Measurements from ENCODE around the gene OSM.

DNA sequence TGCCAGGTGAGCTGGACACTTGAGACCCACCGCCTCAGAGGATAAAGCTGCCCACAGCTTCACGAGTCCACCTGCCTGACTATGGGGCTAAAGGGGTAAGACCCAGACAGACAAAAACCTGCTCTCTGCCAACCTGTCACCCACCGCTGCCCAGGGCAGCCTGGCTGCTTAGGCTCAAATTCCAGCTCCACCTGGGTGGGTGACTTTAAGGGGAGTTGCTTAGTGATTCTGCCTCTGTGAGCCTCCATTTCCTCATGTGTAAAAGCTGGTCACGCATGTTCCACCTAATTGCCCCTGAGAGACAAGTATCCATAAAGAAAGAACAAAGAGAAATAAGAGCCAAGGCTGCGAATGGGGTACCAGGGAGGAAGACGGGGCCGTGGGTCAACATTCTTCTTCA is 26.4 kb upstream of the OSM start:
- TF ChIP-seq, protein P1, sequence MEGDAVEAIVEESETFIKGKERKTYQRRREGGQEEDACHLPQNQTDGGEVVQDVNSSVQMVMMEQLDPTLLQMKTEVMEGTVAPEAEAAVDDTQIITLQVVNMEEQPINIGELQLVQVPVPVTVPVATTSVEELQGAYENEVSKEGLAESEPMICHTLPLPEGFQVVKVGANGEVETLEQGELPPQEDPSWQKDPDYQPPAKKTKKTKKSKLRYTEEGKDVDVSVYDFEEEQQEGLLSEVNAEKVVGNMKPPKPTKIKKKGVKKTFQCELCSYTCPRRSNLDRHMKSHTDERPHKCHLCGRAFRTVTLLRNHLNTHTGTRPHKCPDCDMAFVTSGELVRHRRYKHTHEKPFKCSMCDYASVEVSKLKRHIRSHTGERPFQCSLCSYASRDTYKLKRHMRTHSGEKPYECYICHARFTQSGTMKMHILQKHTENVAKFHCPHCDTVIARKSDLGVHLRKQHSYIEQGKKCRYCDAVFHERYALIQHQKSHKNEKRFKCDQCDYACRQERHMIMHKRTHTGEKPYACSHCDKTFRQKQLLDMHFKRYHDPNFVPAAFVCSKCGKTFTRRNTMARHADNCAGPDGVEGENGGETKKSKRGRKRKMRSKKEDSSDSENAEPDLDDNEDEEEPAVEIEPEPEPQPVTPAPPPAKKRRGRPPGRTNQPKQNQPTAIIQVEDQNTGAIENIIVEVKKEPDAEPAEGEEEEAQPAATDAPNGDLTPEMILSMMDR (IDR thresholded peaks at IDR 0.05) = no peak
- no peak for TF ChIP-seq POLR2A (IDR thresholded peaks at IDR 0.05)

Measured in thyroid gland (tissue), 4 donors.